Sigmoid colon (tissue), 7 donors: ENCODE data around the gene SMARCE1. TPM values are rescaled to one million over a fixed set of nuclear protein-coding genes. Genes with fewer than 3 reads are reported as not detected.

ENCODE experiments used
- DNase-seq: peaks from one replicate; pipeline ENCODE4 v3.0.0-alpha.2; 2019
- H3K27ac ChIP-seq, 4 donors: fragments of 200-600 bp; sonication (generic); one replicate each; pipeline ENCODE4 v1.5.1; 2016 to 2019; ENCODE audit warnings: mild to moderate bottlenecking in 1 of 4
- H3K27me3 ChIP-seq, 3 donors: fragments of 200-600 bp; sonication (generic); one replicate each; pipeline ENCODE4 v1.5.1; 2019; ENCODE audit warnings: mild to moderate bottlenecking in 1 of 3
- H3K36me3 ChIP-seq, 4 donors: fragments of 200-600 bp; sonication (generic); one replicate each; pipeline ENCODE4 v1.5.1; 2016 to 2019
- H3K4me1 ChIP-seq, 4 donors: fragments of 200-600 bp; sonication (generic); one replicate each; pipeline ENCODE4 v1.5.1; 2017 to 2019
- H3K4me3 ChIP-seq, 4 donors: fragments of 200-600 bp; sonication (generic); one replicate each; pipeline ENCODE4 v1.5.1; 2017 to 2019; ENCODE audit warnings: mild to moderate bottlenecking in 2 of 4, moderate library complexity in 1 of 4
- H3K9me3 ChIP-seq, 4 donors: fragments of 200-600 bp in 3 of 4; sonication (generic) in 3 of 4; one replicate each; pipeline versions ENCODE4 v1.5.1 to v1.6.1; 2013 to 2019
- CTCF ChIP-seq, 4 experiments: fragments of 450-650 bp in 3 of 4; fragments of 200-600 bp in 1 of 4; IDR thresholded peaks; one replicate each; pipeline ENCODE4 v1.5.1; 2016 to 2019; ENCODE audit warnings: antibody characterized with exemption in 4 of 4, mild to moderate bottlenecking in 3 of 4, moderate library complexity in 2 of 4
- EP300 ChIP-seq, 4 donors: sonication (generic); formaldehyde crosslinking; IDR thresholded peaks; one replicate each; pipeline ENCODE4 v1.6.1; 2017; ENCODE audit warnings: antibody characterized with exemption in 4 of 4
- POLR2A ChIP-seq, 2 donors: fragments of 450-650 bp; IDR thresholded peaks; one replicate each; pipeline ENCODE4 v1.6.1; 2016; ENCODE audit warnings: antibody characterized with exemption in 2 of 2, mild to moderate bottlenecking in 2 of 2, moderate library complexity in 2 of 2
- POLR2AphosphoS5 ChIP-seq, 4 donors: sonication (generic); formaldehyde crosslinking; IDR thresholded peaks; one replicate each; pipeline ENCODE4 v1.6.1; 2017; ENCODE audit warnings: antibody characterized with exemption in 4 of 4
- WGBS, 2 donors: extraction: QIAGEN DNeasy Blood & Tissue Kit; methylation state at CpG; one replicate each; pipeline ENCODE4 v1.1.7; 2013; 5-methylcytosine and 5-hydroxymethylcytosine counted together
- intact Hi-C: fragments of 100-400 bp; cut with DNase I; formaldehyde crosslinking; loops from one replicate; pipeline ENCODE4 v1.15.1; 2023
- polyA plus RNA-seq, 3 donors: library from polyadenylated mRNA; stranded (reverse); fragments of 200-250 nt; gene quantifications; one replicate each; pipeline ENCODE4 v1.2.3, GENCODE V29; 2013
- total RNA-seq, 4 donors: library from RNA; depleted of rRNA; stranded (reverse); fragments of >200 nt; gene quantifications; one replicate each; pipeline ENCODE4 v1.1.0, GENCODE V29; 2016
- donor health status: healthy with polysubstance abuse.
- donor health status: Bipolar disorder and iron deficiency.
- donor health status: healthy.

SMARCE1 gene
- total and polyA plus RNA-seq, 7 donors, result 68.2 to 120 (median 87.3) TPM

- Histone ChIP-seq H3K9me3 (no peaks in the 10 kb centered on the region), H3K27ac (peak overlapping the region; percentile 94 to 99 (median 98)), H3K4me3 (peak overlapping the region; percentile 62 to 87 (median 72)), H3K27me3 (no peaks in the 10 kb centered on the region), H3K36me3 (peaks cover 0 to 22% (median 0%) of the 10 kb centered on the region in 4 donors), H3K4me1 (peaks cover 0 to 42% (median 30%) of the 10 kb centered on the region in 4 donors)
- no peak for DNase-seq
- TF ChIP-seq CTCF (IDR thresholded peaks at IDR 0.05) (no peak), POLR2AphosphoS5 (IDR thresholded peaks at IDR 0.05) (no peak), POLR2A (IDR thresholded peaks at IDR 0.05) (no peak), EP300 (IDR thresholded peaks at IDR 0.05) (no peak)
- intact Hi-C loops, result loop anchor here (5.0 to 10.0 kb wide), 2 partner anchors 169 to 1016 kb away; no protein-coding TSS in a partner anchor
- 1 to 4% methylated on average over 28 of the region's 28 CpGs for WGBS, 2 donors
Observed at GRCh38 chr17:40648384-40648968, 858 bp upstream of the SMARCE1 start.

- Histone ChIP-seq H3K9me3 (no peaks in the 10 kb centered on the region), H3K4me3 (peak overlapping the region; percentile 62 to 87 (median 72)), H3K27ac (peak overlapping the region; percentile 94 to 99 (median 98)), H3K4me1 (peaks cover 0 to 47% (median 30%) of the 10 kb centered on the region in 4 donors), H3K27me3 (no peaks in the 10 kb centered on the region), H3K36me3 (peaks cover under 1 to 37% (median 5%) of the 10 kb centered on the region in 4 donors)
- TF ChIP-seq EP300 (IDR thresholded peaks at IDR 0.05), result no peak
- TF ChIP-seq POLR2AphosphoS5 (IDR thresholded peaks at IDR 0.05), result no peak
- TF ChIP-seq POLR2A (IDR thresholded peaks at IDR 0.05), result no peak
- TF ChIP-seq CTCF (IDR thresholded peaks at IDR 0.05), result no peak
- no peak for DNase-seq
- 7 to 12% methylated on average over 18 of the region's 18 CpGs for WGBS, 2 donors
- intact Hi-C loops, result loop anchor here (5.0 to 10.0 kb wide), 2 partner anchors 170 to 1018 kb away; no protein-coding TSS in a partner anchor
Observed at GRCh38 chr17:40646791-40647623, 611 bp downstream of the SMARCE1 start.

GRCh38 chr17:40645943-40646342 is 1.7 kb downstream of the SMARCE1 start:
- 75 to 76% methylated on average over 2 of the region's 2 CpGs for WGBS, 2 donors
- Histone ChIP-seq H3K9me3 (no peaks in the 10 kb centered on the region), H3K4me3 (no peak overlapping the region), H3K4me1 (peaks cover 0 to 49% (median 30%) of the 10 kb centered on the region in 4 donors), H3K27me3 (no peaks in the 10 kb centered on the region), H3K27ac (no peak overlapping the region), H3K36me3 (peaks cover 7 to 48% (median 11%) of the 10 kb centered on the region in 4 donors)
- intact Hi-C loops, result loop anchor here (5.0 to 10.0 kb wide), 2 partner anchors 171 to 1019 kb away; no protein-coding TSS in a partner anchor
- DNase-seq, result no peak
- TF ChIP-seq POLR2AphosphoS5 (IDR thresholded peaks at IDR 0.05), result no peak
- TF ChIP-seq CTCF (IDR thresholded peaks at IDR 0.05), result no peak
- TF ChIP-seq EP300 (IDR thresholded peaks at IDR 0.05), result no peak
- TF ChIP-seq POLR2A (IDR thresholded peaks at IDR 0.05), result no peak

GRCh38 chr17:40645291-40645690 is 2.3 kb downstream of the SMARCE1 start:
- Histone ChIP-seq H3K4me1 (peaks cover 0 to 55% (median 30%) of the 10 kb centered on the region in 4 donors), H3K4me3 (no peak overlapping the region), H3K27me3 (no peaks in the 10 kb centered on the region), H3K27ac (no peak overlapping the region), H3K36me3 (peaks cover 7 to 54% (median 12%) of the 10 kb centered on the region in 4 donors), H3K9me3 (no peaks in the 10 kb centered on the region)
- no peak for DNase-seq
- TF ChIP-seq POLR2AphosphoS5 (IDR thresholded peaks at IDR 0.05) (no peak), EP300 (IDR thresholded peaks at IDR 0.05) (no peak), POLR2A (IDR thresholded peaks at IDR 0.05) (no peak), CTCF (IDR thresholded peaks at IDR 0.05) (no peak)
- intact Hi-C loops, result loop anchor here (5.0 to 10.0 kb wide), 2 partner anchors 172 to 1020 kb away; no protein-coding TSS in a partner anchor
